ENCODE results near the gene MTSS2.

MTSS2 gene

GRCh38 chr16:70698901-70699300 lies 13.0 kb upstream of the MTSS2 start:
- no peak for DNase-seq

- DNase-seq = no peak
Observed at GRCh38 chr16:70697594-70698170, 11.8 kb upstream of the MTSS2 start.

- no peak for DNase-seq
Observed at GRCh38 chr16:70696952-70697593, 11.2 kb upstream of the MTSS2 start.

- no peak for DNase-seq
Observed at GRCh38 chr16:70696355-70696754, 10.5 kb upstream of the MTSS2 start.

- DNase-seq = no peak
Observed at GRCh38 chr16:70695331-70696070, 9.6 kb upstream of the MTSS2 start.

GRCh38 chr16:70694868-70695218 lies 9.0 kb upstream of the MTSS2 start:
- no peak for DNase-seq

GRCh38 chr16:70694088-70694867 lies 8.4 kb upstream of the MTSS2 start:
- no peak for DNase-seq

GRCh38 chr16:70692873-70693671 lies 7.2 kb upstream of the MTSS2 start:
- no peak for DNase-seq

- DNase-seq = no peak
Observed at GRCh38 chr16:70692130-70692872, 6.4 kb upstream of the MTSS2 start.

- no peak for DNase-seq
Observed at GRCh38 chr16:70691223-70692129, 5.6 kb upstream of the MTSS2 start.

- no peak for DNase-seq
Observed at GRCh38 chr16:70689970-70690891, 4.4 kb upstream of the MTSS2 start.

GRCh38 chr16:70689035-70689969 lies 3.4 kb upstream of the MTSS2 start:
- DNase-seq = no peak

- no peak for DNase-seq
Observed at GRCh38 chr16:70688246-70688742, 2.4 kb upstream of the MTSS2 start.

GRCh38 chr16:70687671-70688245 lies 1.9 kb upstream of the MTSS2 start:
- DNase-seq = no peak

GRCh38 chr16:70687102-70687511 lies 1.3 kb upstream of the MTSS2 start:
- no peak for DNase-seq

GRCh38 chr16:70686376-70687101 lies 686 bp upstream of the MTSS2 start:
- DNase-seq = no peak

All from activated CD8-positive, alpha-beta memory T cell treated with anti-CD3 and anti-CD28 coated beads, Interleukin-2, amount 50 U/mL, for 4 hours (primary cell).